ENCODE measurements around the gene SLC24A4.

DNA sequence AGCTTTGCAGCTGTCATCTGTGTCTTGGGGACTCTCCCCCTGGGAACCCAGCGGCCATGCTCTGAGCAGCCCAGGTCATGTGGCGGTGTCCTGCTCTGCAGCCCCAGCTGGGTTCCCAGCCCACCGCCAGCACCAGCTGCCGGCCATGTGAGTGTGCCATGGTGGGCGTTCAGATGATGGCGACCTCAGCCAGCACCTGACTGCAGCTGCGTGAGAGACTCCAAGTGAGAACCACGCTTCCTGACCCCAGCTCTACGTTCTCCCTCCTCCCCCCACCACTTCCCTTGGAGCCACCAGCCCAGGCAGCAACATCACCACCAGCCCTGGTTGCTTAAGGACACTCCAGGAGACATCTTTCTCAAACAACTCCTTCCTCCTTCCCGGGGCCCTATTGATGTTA, 68.8 kb downstream of the SLC24A4 start:
- TF ChIP-seq POLR2A (IDR thresholded peaks at IDR 0.05; ENCODE audit: low read depth, low read length): no peak
- TF ChIP-seq PAX5 (IDR thresholded peaks at IDR 0.05; ENCODE audit: insufficient read depth, low read length, severe bottlenecking): no peak
- no peak for TF ChIP-seq POLR2AphosphoS5 (IDR thresholded peaks at IDR 0.05; ENCODE audit: low read depth, low read length)
- TF ChIP-seq TAF1 (IDR thresholded peaks at IDR 0.05; ENCODE audit: low read depth, low read length): no peak
- TF ChIP-seq POU2F2 (IDR thresholded peaks at IDR 0.05; ENCODE audit: low read depth, low read length): no peak
- TF ChIP-seq SPI1 (IDR thresholded peaks at IDR 0.05; ENCODE audit: low read depth, low read length): no peak
